ENCODE results near the gene LRP10. TPM values are rescaled to one million over a fixed set of nuclear protein-coding genes. Genes with fewer than 3 reads are reported as not detected.

The LRP10 gene
- total RNA-seq, 1 donor from 2014 or later: 16.3 TPM

DNA sequence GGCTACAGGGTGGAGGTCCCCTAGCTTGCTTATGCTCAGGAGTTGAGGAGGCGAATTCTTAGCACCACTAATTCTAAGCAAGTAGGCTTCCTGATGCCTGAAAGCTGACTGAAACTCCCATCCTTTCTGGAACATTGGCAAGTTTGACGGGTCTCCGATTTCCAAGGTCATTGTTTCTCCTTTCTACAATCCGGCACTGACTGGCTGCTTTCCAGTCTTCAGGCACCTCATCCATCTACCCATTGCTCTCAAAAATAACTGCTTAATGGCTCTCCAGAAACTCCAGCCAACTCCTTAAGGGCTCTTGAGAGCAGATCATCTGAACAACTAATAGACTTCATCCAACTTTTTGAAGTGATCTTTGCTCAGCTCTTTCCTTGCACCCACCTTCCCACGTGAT is 24.8 kb downstream of the LRP10 start:
- no peak overlapping the region for H3K4me3 Mint-ChIP-seq
- H3K4me1 Mint-ChIP-seq: peaks cover 3% of the 10 kb centered on the region
- H3K36me3 Mint-ChIP-seq (ENCODE audit: low read depth): peaks cover under 1% of the 10 kb centered on the region
- H3K27ac Mint-ChIP-seq (ENCODE audit: unreplicated experiment): no peak overlapping the region
- H3K27me3 Mint-ChIP-seq (ENCODE audit: low read depth): no peaks in the 10 kb centered on the region
- no peak for DNase-seq (ENCODE audit: low read depth, low spot score)
- TF ChIP-seq CTCF (conservative IDR thresholded peaks at IDR 0.05): no peak
- no peaks in the 10 kb centered on the region for H3K9me3 Mint-ChIP-seq

DNA sequence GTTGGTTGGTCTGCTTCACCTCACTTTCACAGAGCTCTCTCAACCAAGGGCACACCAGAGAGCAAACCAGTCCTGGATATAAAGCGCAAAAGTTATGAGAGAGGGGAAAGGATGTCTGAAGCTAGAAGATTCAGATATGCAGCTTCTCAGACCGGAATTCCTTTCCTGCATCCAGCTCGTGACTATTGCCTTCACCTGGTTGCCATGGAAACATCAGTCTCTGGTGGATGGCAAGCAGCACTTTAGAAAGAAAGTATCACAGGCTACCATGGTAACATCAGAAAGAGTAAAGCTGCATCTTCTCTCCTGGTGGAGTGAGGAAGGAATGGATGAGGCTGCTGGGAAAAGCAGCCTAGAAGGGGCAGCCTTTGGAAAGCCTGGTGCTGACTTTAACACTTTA is 25.2 kb downstream of the LRP10 start:
- DNase-seq (ENCODE audit: low read depth, low spot score): no peak
- Mint-ChIP-seq H3K27ac (ENCODE audit: unreplicated experiment) (no peak overlapping the region), H3K27me3 (ENCODE audit: low read depth) (no peaks in the 10 kb centered on the region), H3K4me1 (peaks cover 3% of the 10 kb centered on the region), H3K4me3 (no peak overlapping the region), H3K9me3 (no peaks in the 10 kb centered on the region), H3K36me3 (ENCODE audit: low read depth) (peaks cover 3% of the 10 kb centered on the region)
- no peak for TF ChIP-seq CTCF (conservative IDR thresholded peaks at IDR 0.05)

- Mint-ChIP-seq H3K4me1 (peaks cover under 1% of the 10 kb centered on the region), H3K27ac (ENCODE audit: unreplicated experiment) (no peak overlapping the region), H3K9me3 (no peaks in the 10 kb centered on the region), H3K36me3 (ENCODE audit: low read depth) (peaks cover 7% of the 10 kb centered on the region), H3K4me3 (no peak overlapping the region), H3K27me3 (ENCODE audit: low read depth) (no peaks in the 10 kb centered on the region)
- DNase-seq (ENCODE audit: low read depth, low spot score): no peak
- TF ChIP-seq CTCF (conservative IDR thresholded peaks at IDR 0.05): no peak
Observed at GRCh38 chr14:22897357-22897756, 25.8 kb downstream of the LRP10 start.

DNA sequence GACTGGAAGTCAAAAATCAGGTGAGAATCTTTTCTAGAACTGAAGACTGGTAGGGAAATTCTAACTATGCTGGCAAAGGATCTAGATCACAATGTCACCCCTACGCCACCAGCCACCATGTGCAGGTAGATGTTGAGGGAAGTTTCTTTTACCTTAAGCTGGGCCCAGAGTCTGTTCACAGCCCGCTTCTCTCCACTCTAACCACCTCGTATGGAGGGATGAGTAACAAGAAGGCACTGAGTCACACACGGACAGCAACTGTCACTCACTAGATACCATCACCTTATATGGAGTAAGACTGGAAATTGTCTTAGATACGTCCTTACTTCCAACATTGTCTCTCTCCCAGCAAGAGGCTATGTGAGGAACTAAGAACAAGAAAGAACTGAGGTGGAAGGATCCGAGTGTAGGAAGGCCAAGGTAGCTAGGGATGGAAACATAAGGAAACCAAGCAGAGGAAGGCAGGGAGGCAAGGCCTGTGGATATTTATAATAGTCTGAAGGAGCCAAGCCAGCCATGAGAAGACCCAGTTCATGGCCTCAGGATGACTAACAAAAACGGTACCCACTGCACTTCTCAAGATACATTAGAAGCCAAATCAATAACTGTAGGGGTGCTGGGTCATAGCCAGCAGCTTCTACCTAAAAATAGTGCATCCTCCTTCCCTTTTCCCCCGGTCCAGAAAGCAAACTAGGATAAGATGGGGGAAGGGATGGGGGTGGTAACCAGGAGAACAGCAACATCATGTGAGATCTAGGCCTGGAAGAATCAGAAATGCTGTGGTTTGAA is 27.0 kb downstream of the LRP10 start:
- Mint-ChIP-seq H3K36me3 (ENCODE audit: low read depth) (peaks cover 7% of the 10 kb centered on the region), H3K27me3 (ENCODE audit: low read depth) (no peaks in the 10 kb centered on the region), H3K9me3 (no peaks in the 10 kb centered on the region), H3K4me3 (no peak overlapping the region), H3K27ac (ENCODE audit: unreplicated experiment) (peak overlapping the region; percentile 22), H3K4me1 (no peaks in the 10 kb centered on the region)
- TF ChIP-seq CTCF (conservative IDR thresholded peaks at IDR 0.05): no peak
- DNase-seq (ENCODE audit: low read depth, low spot score): no peak

DNA sequence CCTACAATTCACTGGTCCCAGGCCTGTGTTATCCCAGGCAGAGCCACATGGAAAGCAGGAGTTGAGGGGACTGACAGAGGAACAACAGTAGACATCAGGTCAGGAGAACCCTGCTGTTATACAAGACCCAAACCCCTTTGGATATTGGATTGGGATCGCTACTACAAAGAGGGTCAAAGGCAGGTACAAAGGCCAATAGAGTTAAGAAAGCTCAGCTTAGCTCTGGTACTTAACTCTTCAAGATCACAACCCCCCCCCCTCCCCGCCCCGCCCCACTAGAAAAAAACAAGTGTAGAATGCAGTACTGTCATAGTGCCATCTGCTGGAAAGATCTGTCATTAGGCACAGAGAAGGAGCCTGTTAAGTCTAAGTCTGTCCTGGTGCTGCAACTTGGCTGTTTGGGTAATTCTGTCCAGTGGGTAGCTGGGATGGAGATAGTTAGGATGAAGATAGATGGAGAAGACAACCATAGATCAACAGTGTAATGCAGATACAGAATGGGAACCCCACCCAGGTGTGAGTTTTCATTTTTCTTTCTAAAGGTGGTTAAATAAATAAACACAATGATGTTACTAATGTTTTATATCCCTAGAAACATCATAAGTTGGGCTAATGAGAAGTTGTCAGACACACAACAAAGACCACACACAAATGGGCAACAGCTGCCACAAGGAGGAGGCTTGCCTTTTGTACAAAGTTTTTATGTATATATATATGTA is 28.7 kb downstream of the LRP10 start:
- no peaks in the 10 kb centered on the region for H3K27me3 Mint-ChIP-seq (ENCODE audit: low read depth)
- peaks cover 15% of the 10 kb centered on the region for H3K36me3 Mint-ChIP-seq (ENCODE audit: low read depth)
- TF ChIP-seq CTCF (conservative IDR thresholded peaks at IDR 0.05): peak; percentile 68
- no peak overlapping the region for H3K27ac Mint-ChIP-seq (ENCODE audit: unreplicated experiment)
- no peak overlapping the region for H3K4me3 Mint-ChIP-seq
- H3K4me1 Mint-ChIP-seq: no peaks in the 10 kb centered on the region
- no peaks in the 10 kb centered on the region for H3K9me3 Mint-ChIP-seq
- peak; percentile 27 for DNase-seq (ENCODE audit: low read depth, low spot score)

All from neural crest cell (in vitro differentiated cells).